ENCODE data around the gene ARHGAP21.

- TF ChIP-seq CTCF (IDR thresholded peaks at IDR 0.05; ENCODE audit: low read depth, low read length, poor library complexity, severe bottlenecking) (no peak), EZH2phosphoT487 (IDR thresholded peaks at IDR 0.05; ENCODE audit: borderline replicate concordance, low read length) (no peak)
Measured at GRCh38 chr10:24690961-24691512, 32.6 kb downstream of the ARHGAP21 start.

All from DOHH2 (cell line).